Natural killer cell (primary cell): ENCODE results near the gene ST6GALNAC3. TPM values are rescaled to one million over a fixed set of nuclear protein-coding genes. Genes with fewer than 3 reads are reported as not detected.

ENCODE experiments used
- ATAC-seq, 3 donors: fragments of 150-1000 bp in 2 of 3; fragments of 200-7000 bp in 1 of 3; cut with Tn5 transposase; 1 replicate in 1 of 3; 2 replicates in 2 of 3; pipeline ENCODE4 v1.10.0; 2021; ENCODE audit warnings: mild to moderate bottlenecking in 2 of 3, moderate library complexity in 2 of 3
- DNase-seq, 2 donors: peaks; one replicate each; pipeline versions ENCODE4 v3.0.0 to v3.0.0-alpha.2; 2013 to 2021; ENCODE audit warnings: mixed read lengths in 1 of 2
- H3K27ac ChIP-seq: one replicate; pipeline ENCODE4 v1.5.1; 2013; ENCODE audit warnings: mild to moderate bottlenecking, low read length
- H3K27me3 ChIP-seq: one replicate; pipeline ENCODE4 v1.6.1; 2013; ENCODE audit warnings: low read length; ENCODE audit not compliant: control insufficient read depth, insufficient read depth
- H3K36me3 ChIP-seq: one replicate; pipeline ENCODE4 v1.6.1; 2013; ENCODE audit warnings: low read length; ENCODE audit not compliant: control insufficient read depth, insufficient read depth
- H3K4me1 ChIP-seq: one replicate; pipeline ENCODE4 v1.6.1; 2013; ENCODE audit warnings: low read length; ENCODE audit not compliant: control insufficient read depth, insufficient read depth
- H3K4me3 ChIP-seq: one replicate; pipeline ENCODE4 v1.5.1; 2013; ENCODE audit warnings: low read length
- H3K9me3 ChIP-seq: one replicate; pipeline ENCODE4 v1.6.1; 2013; ENCODE audit warnings: low read length; ENCODE audit not compliant: control insufficient read depth, insufficient read depth
- H3K27ac Mint-ChIP-seq, 2 donors: one replicate each; pipeline ENCODE4 v1.8.0; 2022; ENCODE audit warnings: mild to moderate bottlenecking in 2 of 2, mixed read lengths in 2 of 2, moderate library complexity in 1 of 2
- H3K27me3 Mint-ChIP-seq, 2 donors: one replicate each; pipeline ENCODE4 v1.8.0; 2022; ENCODE audit warnings: low read depth in 2 of 2, mixed read lengths in 2 of 2
- H3K36me3 Mint-ChIP-seq: one replicate; pipeline ENCODE4 v1.8.0; 2022; ENCODE audit warnings: mixed read lengths
- H3K4me1 Mint-ChIP-seq, 2 donors: one replicate each; pipeline ENCODE4 v1.8.0; 2022; ENCODE audit warnings: mixed read lengths in 2 of 2
- H3K4me3 Mint-ChIP-seq: one replicate; pipeline ENCODE4 v1.8.0; 2022; ENCODE audit warnings: mild to moderate bottlenecking, moderate library complexity, mixed read lengths
- H3K9me3 Mint-ChIP-seq, 2 donors: one replicate each; pipeline ENCODE4 v1.8.0; 2022; ENCODE audit warnings: mixed read lengths in 2 of 2
- WGBS: methylation state at CpG from one replicate; pipeline ENCODE4 v1.1.7; 2013; ENCODE audit warnings: missing lambda C conversion rate; ENCODE audit not compliant: insufficient coverage; 5-methylcytosine and 5-hydroxymethylcytosine counted together
- intact Hi-C: fragments of 100-400 bp; cut with micrococcal nuclease; formaldehyde crosslinking; loops from one replicate; pipeline ENCODE4 v1.14.2; 2022
- total RNA-seq, 4 donors: library from RNA; stranded (reverse); fragments of 120-200 nt in 1 of 4; gene quantifications; one replicate each; pipeline versions ENCODE4 v1.2.3 to v1.2.4, GENCODE V29; 2013 to 2022
- TF ChIP-seq, protein P1 (sequence below): fragments of 200-600 bp; IDR thresholded peaks from one replicate; pipeline ENCODE4 v1.8.0; 2022; ENCODE audit warnings: antibody characterized with exemption

Gene ST6GALNAC3
- total RNA-seq, 3 donors from 2014 or later (not counting 1 experiment from before 2014, with no cell fraction given) = not detected

GRCh38 chr1:76679534-76680152 is 605.1 kb downstream of the ST6GALNAC3 start:
- 94% methylated on average over 6 of the region's 8 CpGs for WGBS
- Mint-ChIP-seq H3K4me1 (no peaks in the 10 kb centered on the region), H3K4me3 (no peak overlapping the region), H3K27ac (no peak overlapping the region), H3K9me3 (peaks cover 0 to 2% of the 10 kb centered on the region in 2 donors), H3K27me3 (no peaks in the 10 kb centered on the region), H3K36me3 (no peaks in the 10 kb centered on the region)
- intact Hi-C loops = no loop called here
- Histone ChIP-seq H3K4me1 (no peaks in the 10 kb centered on the region), H3K4me3 (no peak overlapping the region), H3K36me3 (no peaks in the 10 kb centered on the region), H3K9me3 (no peaks in the 10 kb centered on the region), H3K27ac (no peak overlapping the region), H3K27me3 (no peaks in the 10 kb centered on the region)
- TF ChIP-seq, protein P1, sequence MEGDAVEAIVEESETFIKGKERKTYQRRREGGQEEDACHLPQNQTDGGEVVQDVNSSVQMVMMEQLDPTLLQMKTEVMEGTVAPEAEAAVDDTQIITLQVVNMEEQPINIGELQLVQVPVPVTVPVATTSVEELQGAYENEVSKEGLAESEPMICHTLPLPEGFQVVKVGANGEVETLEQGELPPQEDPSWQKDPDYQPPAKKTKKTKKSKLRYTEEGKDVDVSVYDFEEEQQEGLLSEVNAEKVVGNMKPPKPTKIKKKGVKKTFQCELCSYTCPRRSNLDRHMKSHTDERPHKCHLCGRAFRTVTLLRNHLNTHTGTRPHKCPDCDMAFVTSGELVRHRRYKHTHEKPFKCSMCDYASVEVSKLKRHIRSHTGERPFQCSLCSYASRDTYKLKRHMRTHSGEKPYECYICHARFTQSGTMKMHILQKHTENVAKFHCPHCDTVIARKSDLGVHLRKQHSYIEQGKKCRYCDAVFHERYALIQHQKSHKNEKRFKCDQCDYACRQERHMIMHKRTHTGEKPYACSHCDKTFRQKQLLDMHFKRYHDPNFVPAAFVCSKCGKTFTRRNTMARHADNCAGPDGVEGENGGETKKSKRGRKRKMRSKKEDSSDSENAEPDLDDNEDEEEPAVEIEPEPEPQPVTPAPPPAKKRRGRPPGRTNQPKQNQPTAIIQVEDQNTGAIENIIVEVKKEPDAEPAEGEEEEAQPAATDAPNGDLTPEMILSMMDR = no peak
- ATAC-seq (no peak), DNase-seq (no peak)

DNA sequence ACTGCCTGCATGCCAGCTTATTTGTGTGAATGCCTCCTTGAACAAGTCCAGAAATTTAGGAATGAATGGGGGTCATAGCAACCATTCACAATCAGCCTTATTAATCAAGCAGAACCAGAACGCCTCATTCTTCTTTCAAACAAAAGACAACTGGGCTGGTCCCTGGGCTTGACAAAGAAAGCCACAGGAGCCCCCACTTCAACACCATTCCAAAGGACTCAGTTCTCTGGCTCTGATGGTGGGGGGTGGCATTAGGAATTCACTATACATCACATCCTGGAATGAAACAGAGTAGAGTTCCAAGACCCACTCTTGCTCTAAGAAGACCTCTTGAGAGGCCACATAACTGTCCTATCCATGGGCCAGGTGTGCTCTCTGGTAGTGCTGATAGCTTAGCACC is 606.1 kb downstream of the ST6GALNAC3 start:
- no peaks in the 10 kb centered on the region for H3K4me1 Mint-ChIP-seq
- intact Hi-C loops = no loop called here
- no peak for DNase-seq
- Histone ChIP-seq H3K4me1 (no peaks in the 10 kb centered on the region), H3K27ac (no peak overlapping the region), H3K36me3 (no peaks in the 10 kb centered on the region), H3K9me3 (no peaks in the 10 kb centered on the region), H3K27me3 (no peaks in the 10 kb centered on the region), H3K4me3 (no peak overlapping the region)
- ATAC-seq = no peak
- 100% methylated on average over 1 of the region's 1 CpG for WGBS
- H3K9me3 Mint-ChIP-seq = peaks cover 0 to 2% of the 10 kb centered on the region in 2 donors
- H3K27ac Mint-ChIP-seq = no peak overlapping the region
- H3K36me3 Mint-ChIP-seq = no peaks in the 10 kb centered on the region
- TF ChIP-seq, protein P1 = no peak
- no peak overlapping the region for H3K4me3 Mint-ChIP-seq
- H3K27me3 Mint-ChIP-seq = no peaks in the 10 kb centered on the region

- ATAC-seq = no peak
- TF ChIP-seq, protein P1 = no peak
Measured at GRCh38 chr1:76682138-76682537, 607.6 kb downstream of the ST6GALNAC3 start.

More at GRCh38 chr1:76682138-76682537, 607.6 kb downstream of the ST6GALNAC3 start:
- H3K9me3 Mint-ChIP-seq = peaks cover 0 to 2% of the 10 kb centered on the region in 2 donors
- H3K9me3 ChIP-seq = no peaks in the 10 kb centered on the region
- H3K27me3 Mint-ChIP-seq = no peaks in the 10 kb centered on the region
- H3K27me3 ChIP-seq = no peaks in the 10 kb centered on the region
- no peak overlapping the region for H3K4me3 ChIP-seq
- H3K27ac ChIP-seq = no peak overlapping the region
- DNase-seq = no peak
- intact Hi-C loops = no loop called here
- WGBS = 100% methylated on average over 1 of the region's 1 CpG
- H3K36me3 Mint-ChIP-seq = no peaks in the 10 kb centered on the region
- no peaks in the 10 kb centered on the region for H3K4me1 Mint-ChIP-seq
- H3K36me3 ChIP-seq = no peaks in the 10 kb centered on the region
- no peak overlapping the region for H3K27ac Mint-ChIP-seq
- H3K4me1 ChIP-seq = no peaks in the 10 kb centered on the region
- H3K4me3 Mint-ChIP-seq = no peak overlapping the region

Other genes starting within 250 kb of the ST6GALNAC3 start
- gene ASB17, start 142.3 kb upstream of the ST6GALNAC3 start, total RNA-seq = not detected